Stomach smooth muscle (tissue), 2 donors: ENCODE measurements around the gene ARHGEF12.

Experiments used
- H3K27ac ChIP-seq: one replicate; pipeline ENCODE4 v1.7.0; 2013; ENCODE audit warnings: mild to moderate bottlenecking, low read length, inconsistent platforms
- H3K27me3 ChIP-seq, 2 donors: one replicate each; pipeline ENCODE4 v1.7.0; 2013; ENCODE audit warnings: low read length in 2 of 2; ENCODE audit not compliant: insufficient read depth in 2 of 2, control insufficient read depth in 1 of 2
- H3K36me3 ChIP-seq, 2 donors: one replicate each; pipeline ENCODE4 v1.7.0; 2013; ENCODE audit warnings: low read length in 2 of 2; ENCODE audit not compliant: control insufficient read depth in 2 of 2, insufficient read depth in 2 of 2
- H3K4me1 ChIP-seq: one replicate; pipeline ENCODE4 v1.7.0; 2013; ENCODE audit warnings: low read length; ENCODE audit not compliant: control insufficient read depth, insufficient read depth
- H3K4me3 ChIP-seq, 2 donors: one replicate each; pipeline ENCODE4 v1.7.0; 2013; ENCODE audit warnings: low read length in 2 of 2
- H3K9ac ChIP-seq, 2 donors: one replicate each; pipeline ENCODE4 v1.7.0; 2013; ENCODE audit warnings: low read length in 2 of 2, mild to moderate bottlenecking in 1 of 2
- H3K9me3 ChIP-seq, 2 donors: one replicate each; pipeline ENCODE4 v1.7.0; 2013; ENCODE audit warnings: low read length in 2 of 2; ENCODE audit not compliant: control insufficient read depth in 2 of 2
- donor health status: healthy.
- donor health status: Pancreatic carcinoma.

Gene ARHGEF12

DNA sequence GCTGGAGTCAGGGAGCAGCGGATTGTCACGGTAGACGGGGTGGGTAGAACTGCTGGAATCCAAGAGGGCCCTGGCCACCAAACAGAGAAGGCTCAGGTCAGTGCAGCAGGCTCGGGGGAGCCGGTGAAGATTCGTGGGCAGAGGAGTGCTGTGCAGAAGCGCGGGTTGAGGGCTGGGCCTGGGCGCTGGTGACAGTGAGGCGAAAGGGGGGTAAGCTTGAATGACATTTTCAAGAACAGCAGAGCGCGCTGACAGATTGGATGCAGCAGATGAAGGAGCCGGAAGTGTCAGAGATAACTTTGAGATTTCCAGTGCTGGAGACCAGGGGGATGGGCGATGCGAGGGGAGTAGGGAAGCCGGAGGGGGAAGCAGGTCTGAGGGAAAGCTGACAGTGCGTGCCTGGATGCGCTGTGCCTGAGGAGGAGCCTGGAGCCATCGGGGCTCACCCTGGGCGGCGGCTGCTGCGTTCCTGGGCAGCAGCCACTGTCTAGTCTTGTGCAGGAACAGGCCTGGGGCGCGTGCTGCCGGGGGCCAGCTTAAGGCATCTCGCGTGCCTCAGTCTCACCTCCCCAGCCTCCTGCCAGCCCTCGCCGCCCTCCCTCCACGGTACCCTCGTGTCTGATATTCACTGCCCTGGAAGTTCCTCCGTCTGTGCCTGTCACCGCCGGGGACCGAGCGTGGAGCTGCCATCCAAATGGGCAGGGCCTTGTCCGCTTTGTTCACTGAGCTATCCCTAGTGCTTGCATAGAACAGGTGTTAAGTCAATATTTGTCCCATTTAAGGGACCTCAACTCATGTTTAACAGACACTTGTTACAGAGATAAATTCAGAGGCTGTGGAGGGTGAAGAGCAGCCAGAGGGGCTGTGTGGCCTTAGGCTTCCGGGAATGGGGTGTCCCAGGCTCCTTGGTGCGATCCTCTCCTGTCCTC lies 180.5 kb downstream of the ARHGEF12 start:
- Histone ChIP-seq H3K27me3 (peaks cover 2 to 4% of the 10 kb centered on the region in 2 donors), H3K9me3 (no peaks in the 10 kb centered on the region), H3K36me3 (no peaks in the 10 kb centered on the region), H3K4me3 (no peak overlapping the region), H3K27ac (no peak overlapping the region), H3K4me1 (no peaks in the 10 kb centered on the region), H3K9ac (no peak overlapping the region)

DNA sequence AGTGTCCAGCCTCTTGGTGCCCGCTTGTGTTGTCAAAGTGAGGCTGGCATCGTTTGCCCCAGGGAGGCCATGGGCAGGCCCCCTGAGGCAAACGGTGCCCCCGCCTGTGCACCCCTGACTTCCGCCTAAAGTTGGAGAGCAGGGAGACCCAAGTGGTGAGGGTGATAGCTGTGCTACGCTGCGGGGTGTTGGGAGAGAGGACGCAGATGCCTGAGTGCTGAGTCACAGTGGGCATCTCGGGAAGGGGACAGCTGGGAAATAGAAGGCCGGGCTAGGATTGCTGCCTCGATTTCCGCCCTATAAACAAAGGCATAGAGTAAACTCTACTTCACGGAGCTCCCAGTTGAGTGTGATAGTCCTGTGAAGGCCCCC lies 181.2 kb downstream of the ARHGEF12 start:
- Histone ChIP-seq H3K4me3 (no peak overlapping the region), H3K36me3 (no peaks in the 10 kb centered on the region), H3K9ac (no peak overlapping the region), H3K4me1 (no peaks in the 10 kb centered on the region), H3K27me3 (peaks cover 0 to 4% of the 10 kb centered on the region in 2 donors), H3K9me3 (no peaks in the 10 kb centered on the region), H3K27ac (no peak overlapping the region)

DNA sequence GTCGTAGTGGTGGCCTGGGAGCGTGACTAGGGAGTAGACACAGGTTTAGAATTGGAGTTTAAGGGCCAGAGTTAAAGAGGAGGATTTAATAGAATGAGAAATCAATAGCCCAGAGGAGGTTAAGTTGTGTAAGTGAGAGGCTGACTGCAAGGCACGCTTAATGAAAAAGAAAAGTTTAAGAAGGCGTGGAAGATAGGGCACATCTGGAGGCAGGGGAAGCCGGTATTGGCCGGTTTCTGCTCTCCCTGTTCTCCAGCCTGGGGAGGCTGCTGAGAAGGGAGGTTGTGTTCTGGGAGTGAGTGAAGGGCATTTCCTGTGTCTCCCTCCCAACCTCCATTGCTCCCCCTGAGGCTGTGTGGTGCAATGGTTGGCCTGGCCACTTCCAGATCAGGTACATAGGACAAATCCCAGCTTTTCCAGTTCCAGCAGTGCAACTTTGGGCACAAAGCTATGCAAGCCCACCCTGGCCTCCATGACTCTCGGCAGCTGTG lies 181.6 kb downstream of the ARHGEF12 start:
- Histone ChIP-seq H3K4me3 (no peak overlapping the region), H3K27ac (no peak overlapping the region), H3K9ac (no peak overlapping the region), H3K9me3 (no peaks in the 10 kb centered on the region), H3K27me3 (peaks cover 0 to 2% of the 10 kb centered on the region in 2 donors), H3K4me1 (no peaks in the 10 kb centered on the region), H3K36me3 (no peaks in the 10 kb centered on the region)

DNA sequence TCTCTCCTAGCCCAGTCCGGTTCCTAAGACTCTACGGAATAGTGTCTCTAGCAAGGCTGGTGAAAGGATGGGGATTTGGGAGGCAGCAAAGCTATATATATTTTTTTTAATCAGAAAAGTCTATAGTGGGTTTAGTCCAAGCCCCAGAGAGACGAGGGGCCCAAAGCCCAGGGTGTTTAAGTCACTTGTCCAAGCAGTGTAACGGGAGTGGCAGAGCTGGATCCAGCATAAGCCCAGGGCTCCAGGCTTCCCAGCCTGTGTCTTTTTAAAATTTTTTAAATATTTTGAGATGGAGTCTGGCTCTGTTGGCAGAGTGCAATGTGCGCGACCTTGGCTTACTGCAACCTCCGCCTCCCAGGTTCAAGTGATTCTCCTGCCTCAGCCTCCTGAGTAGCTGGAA lies 182.1 kb downstream of the ARHGEF12 start:
- Histone ChIP-seq H3K4me1 (no peaks in the 10 kb centered on the region), H3K27ac (no peak overlapping the region), H3K9me3 (no peaks in the 10 kb centered on the region), H3K36me3 (no peaks in the 10 kb centered on the region), H3K9ac (no peak overlapping the region), H3K27me3 (peaks cover 0 to 4% of the 10 kb centered on the region in 2 donors), H3K4me3 (no peak overlapping the region)

DNA sequence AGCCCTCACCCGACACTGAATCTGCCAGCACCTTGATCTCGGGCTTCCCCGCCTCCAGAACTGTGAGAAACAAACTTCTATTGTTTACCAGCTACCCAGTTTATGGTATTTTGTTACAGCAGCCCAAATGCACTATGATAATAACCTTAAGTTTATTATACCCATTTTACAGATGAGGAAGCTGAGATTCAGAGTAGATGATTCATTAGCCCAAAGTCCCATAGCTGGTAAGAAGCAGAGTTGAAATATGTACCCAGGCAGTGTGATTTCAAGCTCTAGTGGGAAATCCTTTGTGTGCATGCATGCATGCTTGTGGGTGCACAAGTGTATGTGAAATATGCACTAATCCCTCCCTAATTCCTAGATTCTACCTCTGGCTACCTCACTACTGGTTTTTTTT lies 183.3 kb downstream of the ARHGEF12 start:
- peaks cover 0 to 7% of the 10 kb centered on the region in 2 donors for H3K27me3 ChIP-seq

DNA sequence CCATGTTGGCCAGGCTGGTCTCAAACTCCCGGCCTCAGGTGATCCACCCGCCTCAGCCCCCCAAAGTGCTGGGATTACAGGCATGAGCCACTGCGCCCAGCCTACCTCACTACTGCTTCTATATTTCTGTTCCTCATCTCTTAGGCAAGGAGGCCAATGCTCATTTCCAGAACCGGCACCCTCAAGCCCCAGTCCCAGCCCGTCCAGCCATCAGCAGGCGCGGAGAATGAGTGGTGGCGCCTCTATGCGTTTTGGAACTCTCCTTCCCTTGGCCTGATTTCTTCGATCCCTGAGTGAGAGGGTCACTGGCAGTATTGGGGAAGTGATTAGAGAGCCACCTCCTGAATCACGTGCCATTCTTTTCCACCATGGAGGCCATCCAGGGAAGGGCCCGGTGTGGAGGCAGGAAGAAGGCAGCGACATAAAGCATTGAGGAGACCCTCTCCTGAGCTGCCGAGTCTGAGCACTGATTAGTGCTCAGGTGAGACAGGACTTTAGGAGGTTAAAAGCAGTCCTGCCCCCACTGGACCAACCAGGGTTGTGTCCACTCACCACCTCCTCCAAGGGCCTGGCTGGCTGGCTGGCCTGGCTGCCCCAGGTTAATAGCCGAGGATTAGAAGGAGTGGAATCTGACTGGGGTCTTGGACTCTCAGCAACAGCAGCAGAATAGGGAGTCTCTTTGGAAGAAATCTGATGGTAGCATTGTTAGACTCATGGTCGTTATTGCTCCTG lies 184.0 kb downstream of the ARHGEF12 start:
- H3K27me3 ChIP-seq = peaks cover 0 to 5% of the 10 kb centered on the region in 2 donors
- no peak overlapping the region for H3K27ac ChIP-seq
- no peaks in the 10 kb centered on the region for H3K36me3 ChIP-seq
- no peaks in the 10 kb centered on the region for H3K9me3 ChIP-seq
- H3K4me1 ChIP-seq = no peaks in the 10 kb centered on the region
- no peak overlapping the region for H3K9ac ChIP-seq
- no peak overlapping the region for H3K4me3 ChIP-seq

More for the DNA sequence above, 183.3 kb downstream of the ARHGEF12 start:
- Histone ChIP-seq H3K4me3 (no peak overlapping the region), H3K36me3 (no peaks in the 10 kb centered on the region), H3K4me1 (no peaks in the 10 kb centered on the region), H3K9me3 (no peaks in the 10 kb centered on the region), H3K27ac (no peak overlapping the region), H3K9ac (no peak overlapping the region)

DNA sequence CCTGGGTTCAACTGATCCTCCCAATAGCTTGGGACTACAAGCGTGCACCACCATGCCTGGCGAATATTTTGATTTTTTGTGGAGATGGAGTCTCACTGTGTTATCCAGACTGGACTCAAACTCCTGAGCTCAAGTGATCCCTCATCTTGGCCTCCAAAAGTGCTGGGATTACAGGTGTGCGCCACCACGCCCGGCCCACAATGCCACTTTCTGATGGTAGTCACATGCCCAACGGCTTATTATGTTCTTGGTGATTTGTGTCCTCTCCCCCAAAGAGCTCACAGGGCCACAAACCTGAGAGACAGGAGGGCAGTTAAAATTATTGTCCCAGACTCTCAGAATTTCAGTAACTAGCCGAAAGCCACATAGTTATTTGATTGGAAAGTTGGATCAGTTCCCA lies 185.0 kb downstream of the ARHGEF12 start:
- Histone ChIP-seq H3K36me3 (no peaks in the 10 kb centered on the region), H3K4me1 (no peaks in the 10 kb centered on the region), H3K9ac (no peak overlapping the region), H3K27ac (no peak overlapping the region), H3K27me3 (peaks cover 0 to 5% of the 10 kb centered on the region in 2 donors), H3K4me3 (no peak overlapping the region), H3K9me3 (no peaks in the 10 kb centered on the region)

DNA sequence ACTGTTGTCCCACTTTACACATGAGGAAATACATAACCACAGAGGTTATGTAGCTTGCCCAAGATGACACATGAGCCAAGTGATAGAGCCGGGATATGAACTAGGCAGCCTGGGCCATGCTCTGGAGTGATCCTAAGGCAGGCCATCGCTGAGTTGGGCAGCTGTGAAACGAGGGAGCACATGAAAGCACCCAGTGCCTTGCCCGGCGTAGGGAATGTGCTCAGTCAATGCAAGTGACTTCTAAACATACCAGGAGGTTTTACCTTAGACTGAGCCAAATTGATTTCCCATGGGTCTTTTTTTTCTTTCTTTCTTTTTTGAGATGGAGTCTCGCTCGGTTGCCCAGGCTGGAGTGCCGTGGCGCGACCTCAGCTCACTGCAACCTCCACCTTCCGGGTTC lies 185.8 kb downstream of the ARHGEF12 start:
- H3K4me3 ChIP-seq = no peak overlapping the region
- H3K27me3 ChIP-seq = peaks cover 0 to 7% of the 10 kb centered on the region in 2 donors
- no peak overlapping the region for H3K9ac ChIP-seq
- no peaks in the 10 kb centered on the region for H3K9me3 ChIP-seq
- no peak overlapping the region for H3K27ac ChIP-seq
- no peaks in the 10 kb centered on the region for H3K36me3 ChIP-seq
- no peaks in the 10 kb centered on the region for H3K4me1 ChIP-seq

DNA sequence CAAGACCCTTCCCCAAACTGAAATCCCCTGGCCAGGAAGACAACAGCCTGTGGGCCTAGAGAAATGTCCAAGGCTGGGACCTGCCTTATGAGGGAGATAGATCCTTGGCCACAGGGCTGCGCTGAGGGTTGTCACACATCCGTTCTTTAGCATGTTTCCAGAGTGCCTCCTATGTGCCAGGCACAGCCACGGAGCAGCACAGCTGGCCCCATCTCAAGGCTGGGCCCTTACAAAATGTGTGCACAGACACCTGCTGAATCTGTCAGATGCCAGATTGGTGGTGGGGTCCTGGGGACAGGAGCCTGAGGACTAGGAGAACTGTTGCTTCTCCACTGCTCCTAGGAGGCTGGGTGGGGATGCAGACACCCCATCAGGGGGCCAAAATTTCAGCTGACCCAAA lies 186.5 kb downstream of the ARHGEF12 start:
- Histone ChIP-seq H3K9me3 (no peaks in the 10 kb centered on the region), H3K9ac (no peak overlapping the region), H3K27ac (no peak overlapping the region), H3K4me3 (no peak overlapping the region), H3K4me1 (no peaks in the 10 kb centered on the region), H3K36me3 (no peaks in the 10 kb centered on the region), H3K27me3 (peaks cover 0 to 8% of the 10 kb centered on the region in 2 donors)

DNA sequence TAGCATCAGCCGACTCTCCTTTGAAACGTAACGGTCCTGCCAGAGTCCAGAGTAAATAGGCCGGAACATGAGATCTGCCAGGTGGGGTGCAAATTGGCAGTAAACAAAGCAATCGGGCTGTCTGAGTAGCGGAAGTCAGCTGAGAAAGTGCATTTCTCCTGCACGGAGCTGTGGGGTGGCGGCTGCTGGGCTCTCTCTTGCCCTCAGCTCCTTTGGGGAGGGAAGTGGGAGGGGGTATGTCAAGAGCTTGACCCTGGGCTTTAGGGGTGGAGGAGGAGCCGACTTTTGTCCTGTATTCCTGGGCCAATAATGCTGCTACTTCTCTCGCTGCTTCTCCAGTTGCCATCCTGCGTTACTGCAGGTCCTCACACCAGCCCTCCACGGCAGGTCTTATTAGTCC lies 187.0 kb downstream of the ARHGEF12 start:
- Histone ChIP-seq H3K4me3 (no peak overlapping the region), H3K9ac (no peak overlapping the region), H3K36me3 (no peaks in the 10 kb centered on the region), H3K27me3 (peaks cover 0 to 8% of the 10 kb centered on the region in 2 donors), H3K9me3 (no peaks in the 10 kb centered on the region), H3K4me1 (no peaks in the 10 kb centered on the region), H3K27ac (no peak overlapping the region)
